Islet precursor cell (in vitro differentiated cells): Measurements from ENCODE around the gene AHCTF1.

Experiments
- DNase-seq: peaks from one replicate; pipeline ENCODE4 v3.0.0-alpha.2; 2018

Gene AHCTF1, protein sequence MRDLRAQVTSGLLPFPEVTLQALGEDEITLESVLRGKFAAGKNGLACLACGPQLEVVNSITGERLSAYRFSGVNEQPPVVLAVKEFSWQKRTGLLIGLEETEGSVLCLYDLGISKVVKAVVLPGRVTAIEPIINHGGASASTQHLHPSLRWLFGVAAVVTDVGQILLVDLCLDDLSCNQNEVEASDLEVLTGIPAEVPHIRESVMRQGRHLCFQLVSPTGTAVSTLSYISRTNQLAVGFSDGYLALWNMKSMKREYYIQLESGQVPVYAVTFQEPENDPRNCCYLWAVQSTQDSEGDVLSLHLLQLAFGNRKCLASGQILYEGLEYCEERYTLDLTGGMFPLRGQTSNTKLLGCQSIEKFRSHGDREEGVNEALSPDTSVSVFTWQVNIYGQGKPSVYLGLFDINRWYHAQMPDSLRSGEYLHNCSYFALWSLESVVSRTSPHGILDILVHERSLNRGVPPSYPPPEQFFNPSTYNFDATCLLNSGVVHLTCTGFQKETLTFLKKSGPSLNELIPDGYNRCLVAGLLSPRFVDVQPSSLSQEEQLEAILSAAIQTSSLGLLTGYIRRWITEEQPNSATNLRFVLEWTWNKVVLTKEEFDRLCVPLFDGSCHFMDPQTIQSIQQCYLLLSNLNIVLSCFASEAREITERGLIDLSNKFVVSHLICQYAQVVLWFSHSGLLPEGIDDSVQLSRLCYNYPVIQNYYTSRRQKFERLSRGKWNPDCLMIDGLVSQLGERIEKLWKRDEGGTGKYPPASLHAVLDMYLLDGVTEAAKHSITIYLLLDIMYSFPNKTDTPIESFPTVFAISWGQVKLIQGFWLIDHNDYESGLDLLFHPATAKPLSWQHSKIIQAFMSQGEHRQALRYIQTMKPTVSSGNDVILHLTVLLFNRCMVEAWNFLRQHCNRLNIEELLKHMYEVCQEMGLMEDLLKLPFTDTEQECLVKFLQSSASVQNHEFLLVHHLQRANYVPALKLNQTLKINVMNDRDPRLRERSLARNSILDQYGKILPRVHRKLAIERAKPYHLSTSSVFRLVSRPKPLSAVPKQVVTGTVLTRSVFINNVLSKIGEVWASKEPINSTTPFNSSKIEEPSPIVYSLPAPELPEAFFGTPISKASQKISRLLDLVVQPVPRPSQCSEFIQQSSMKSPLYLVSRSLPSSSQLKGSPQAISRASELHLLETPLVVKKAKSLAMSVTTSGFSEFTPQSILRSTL (N-terminal part only)

DNA sequence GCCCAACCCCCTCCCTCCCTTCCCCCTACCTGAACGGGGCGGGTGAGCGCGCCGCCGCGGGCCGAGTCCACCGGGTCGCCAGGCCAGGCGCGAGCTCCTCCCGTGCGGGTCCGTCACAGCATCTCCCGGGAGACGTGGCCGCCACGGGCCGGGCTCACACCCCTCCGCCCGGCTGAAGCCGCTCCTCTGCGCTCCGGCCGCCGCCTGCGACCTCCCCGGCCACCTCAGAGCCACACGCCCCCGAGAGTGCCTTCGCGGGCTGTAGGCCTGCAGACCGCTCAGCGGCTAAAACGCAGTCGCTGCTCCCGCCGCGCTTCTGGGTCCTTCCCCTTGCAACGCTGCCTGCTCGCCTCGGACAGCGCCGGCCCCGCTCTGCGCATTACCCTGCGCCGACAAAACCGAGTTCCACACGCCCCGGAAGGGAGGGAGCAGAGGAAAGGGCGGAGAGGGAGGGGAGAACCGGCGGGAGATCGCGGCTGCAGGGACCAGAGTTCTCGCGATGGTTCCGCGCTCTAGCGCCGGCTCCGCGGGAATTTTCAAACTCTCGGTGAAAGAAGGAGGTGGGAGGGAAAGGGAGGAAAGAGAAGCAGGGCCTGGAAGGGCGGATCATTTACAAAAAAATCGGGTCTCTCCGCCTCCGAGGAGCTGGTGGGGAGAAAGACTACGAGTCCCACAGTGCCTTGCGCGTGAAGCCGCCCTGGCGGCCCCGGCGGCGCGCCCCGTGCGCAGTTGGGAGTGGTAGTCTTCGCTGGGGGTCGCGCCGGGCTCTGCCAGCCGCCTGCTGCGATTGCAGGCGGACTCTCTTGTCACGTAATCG, at the start of gene AHCTF1:
AHCTF1 (minus strand) TSS at position 400 of the 817 bp plus-strand sequence. CDS start 13,578 bp downstream, outside the sequence.
- peak; percentile 99 for DNase-seq

DNA sequence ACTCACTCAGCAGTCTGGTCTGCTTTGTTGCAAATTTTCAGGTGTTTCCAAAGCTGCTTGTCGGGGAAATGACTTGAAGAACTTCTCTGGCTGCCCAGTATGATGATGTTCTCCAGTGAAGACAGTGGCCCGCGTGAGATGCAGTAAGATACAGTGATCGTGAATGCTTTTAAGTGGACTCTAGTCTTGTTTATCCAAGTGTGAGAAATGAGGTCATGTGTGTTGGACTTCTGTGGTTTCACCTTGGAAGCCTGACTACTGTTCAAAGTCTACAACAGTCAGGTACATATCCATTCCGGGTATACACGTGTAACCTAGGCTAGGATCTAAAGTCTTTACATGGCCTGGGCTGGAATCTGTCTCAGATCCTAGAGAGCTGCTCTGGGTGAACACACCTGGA, 47.0 kb upstream of the AHCTF1 start:
- DNase-seq = no peak

DNA sequence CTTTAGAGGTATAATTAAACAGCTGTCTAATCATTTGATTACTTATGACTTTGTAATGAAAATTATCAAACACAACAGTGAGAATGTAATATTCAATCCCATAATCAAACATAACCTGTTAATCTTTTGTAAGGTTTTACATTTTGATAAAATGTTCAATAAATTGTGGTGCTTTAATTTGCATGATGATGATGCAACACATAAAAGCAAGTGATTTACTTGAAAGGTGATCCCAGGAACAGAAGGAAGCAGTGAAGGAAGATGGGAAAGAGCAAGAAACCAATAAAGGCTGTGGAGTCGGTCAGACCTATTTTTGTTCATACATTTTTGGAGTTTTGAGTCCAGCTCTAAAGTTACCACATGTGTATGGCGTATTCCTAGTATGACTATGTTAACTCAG, 46.5 kb upstream of the AHCTF1 start:
- no peak for DNase-seq

DNA sequence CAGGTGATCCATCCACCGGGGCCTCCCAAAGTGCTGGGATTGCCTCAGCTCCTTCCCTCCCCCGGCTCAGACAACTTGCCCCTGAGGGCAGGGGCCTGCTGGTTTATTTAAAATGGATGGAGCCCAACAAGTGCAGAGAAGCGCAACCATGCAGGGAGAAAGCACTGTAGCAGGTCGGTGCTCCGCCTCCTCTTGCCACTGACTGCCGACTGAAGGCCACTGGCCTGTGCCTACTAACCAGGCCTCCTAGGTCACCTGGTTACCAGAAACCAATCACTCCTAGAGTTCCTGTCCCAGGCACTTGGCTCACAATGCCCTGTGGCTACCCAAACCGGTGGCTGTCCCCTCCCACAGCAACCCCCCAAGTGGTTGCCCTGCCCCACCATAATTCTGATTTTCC, 40.2 kb upstream of the AHCTF1 start:
- DNase-seq = no peak

DNA sequence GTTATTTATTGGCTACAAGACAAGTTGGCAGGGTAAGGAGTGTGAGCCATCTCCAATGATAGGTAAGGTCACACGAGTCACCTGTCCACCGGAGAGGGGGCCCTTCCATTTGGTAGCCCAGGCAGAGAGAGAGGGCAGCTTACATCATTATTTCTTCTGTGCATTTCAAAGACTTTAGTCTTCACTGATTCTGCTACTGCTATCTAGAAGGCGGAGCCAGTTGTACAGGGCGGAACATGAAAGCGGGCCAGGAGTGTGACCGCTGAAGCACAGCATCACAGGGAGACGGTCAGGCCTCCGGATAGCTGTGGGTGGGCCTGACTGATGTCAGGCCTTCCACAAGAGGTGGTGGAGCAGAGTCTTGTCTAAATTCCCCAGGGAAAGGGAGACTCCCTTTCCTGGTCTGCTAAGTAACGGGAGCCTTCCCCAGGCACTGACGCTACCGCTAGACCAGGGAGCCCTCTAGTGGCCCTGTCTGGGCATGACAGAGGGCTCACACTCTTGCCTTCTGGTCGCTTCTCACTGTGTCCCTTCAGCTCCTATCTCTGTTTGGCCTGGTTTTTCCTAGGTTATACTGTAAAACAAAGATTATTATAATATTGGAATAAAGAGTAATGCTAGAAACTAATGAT, 39.5 kb upstream of the AHCTF1 start:
- DNase-seq = peak; percentile 66

DNA sequence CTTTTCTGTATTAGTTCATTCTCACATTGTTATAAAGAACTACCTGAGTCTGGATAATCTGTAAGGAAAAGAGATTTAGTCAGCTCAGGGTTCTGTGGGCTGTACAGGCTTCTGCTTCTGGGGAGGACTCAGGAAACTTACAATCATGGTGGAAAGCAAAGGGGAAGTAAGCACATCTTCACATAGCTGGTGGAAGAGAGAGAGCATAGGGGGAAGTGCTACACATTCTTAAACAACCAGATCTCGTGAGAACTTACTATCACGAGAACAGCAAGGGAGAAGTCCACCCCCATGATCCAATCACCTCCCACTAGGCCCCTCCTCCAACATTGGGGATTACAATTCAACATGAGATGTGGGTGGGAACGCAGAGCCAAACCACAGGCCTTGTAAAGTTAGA, 37.9 kb upstream of the AHCTF1 start:
- no peak for DNase-seq

DNA sequence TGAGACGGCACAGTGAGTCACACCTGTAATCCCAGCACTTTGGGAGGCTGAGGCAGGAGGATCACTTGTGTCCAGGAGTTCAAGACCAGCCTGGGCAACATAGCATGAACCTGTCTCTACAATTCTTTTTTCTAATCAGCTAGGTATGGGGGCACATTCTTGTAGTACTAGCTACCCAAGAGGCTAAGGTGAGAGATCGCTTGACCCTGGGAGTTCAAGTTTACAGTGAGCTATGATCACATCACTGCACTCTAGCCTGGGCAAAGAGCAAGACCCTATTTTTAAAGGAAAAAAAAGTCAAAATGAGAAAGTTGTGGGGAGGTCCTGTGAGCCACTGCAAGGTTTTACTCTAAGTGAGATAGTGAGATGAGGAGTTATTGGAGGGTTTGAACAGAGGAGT, 34.8 kb upstream of the AHCTF1 start:
- DNase-seq = no peak

DNA sequence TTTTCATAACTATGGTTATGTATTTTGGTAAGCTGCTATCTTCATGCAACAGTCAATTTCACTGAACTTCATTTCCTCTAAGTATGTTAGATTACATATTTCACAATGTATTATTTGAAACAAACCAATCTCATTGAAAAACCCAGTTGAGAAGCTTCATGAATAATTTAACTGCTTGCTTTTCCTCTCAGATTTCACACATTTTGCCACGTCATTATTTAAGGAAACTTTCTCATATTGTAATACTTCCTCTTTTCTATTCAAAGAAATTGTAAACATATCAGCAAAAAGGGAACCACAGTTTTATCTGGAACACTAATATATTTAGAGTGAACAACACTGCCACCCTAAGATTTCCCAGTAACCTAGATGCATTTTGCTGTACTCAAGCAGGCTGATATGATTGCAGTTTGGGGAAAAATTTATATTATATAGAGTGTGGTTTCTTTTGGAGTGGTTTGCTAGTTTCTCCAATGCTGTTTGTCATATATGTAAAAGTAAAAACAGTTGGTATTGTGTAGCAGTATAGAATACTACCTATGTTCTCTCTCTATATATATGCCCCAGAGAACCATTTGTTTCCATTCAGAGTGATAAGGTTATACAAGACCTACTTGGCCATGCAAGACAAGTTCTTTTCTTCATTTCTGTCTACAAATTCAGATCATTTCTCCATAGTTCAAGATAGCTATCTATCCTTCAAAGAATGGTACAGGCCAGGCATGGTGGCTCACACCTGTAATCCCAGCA, 28.4 kb upstream of the AHCTF1 start:
- DNase-seq = no peak

DNA sequence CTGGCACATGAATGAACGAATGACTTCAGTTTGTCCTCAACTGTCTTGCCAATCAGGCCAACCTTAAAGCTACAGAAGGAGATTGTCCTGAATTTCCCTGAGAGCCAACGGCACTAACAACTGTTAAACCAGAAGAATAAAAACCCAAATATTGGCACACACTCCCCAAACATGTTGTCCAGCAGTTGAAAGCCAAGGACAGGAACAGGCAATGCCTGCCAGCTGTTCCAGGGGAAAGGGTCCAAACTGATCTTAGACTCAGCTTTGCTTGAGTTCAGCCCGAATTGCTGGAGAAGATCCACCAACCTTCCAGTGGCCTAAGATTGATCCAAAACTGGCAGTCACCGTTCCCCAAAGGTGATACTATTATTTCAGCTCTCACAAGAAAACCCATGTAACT, 22.4 kb upstream of the AHCTF1 start:
- no peak for DNase-seq

DNA sequence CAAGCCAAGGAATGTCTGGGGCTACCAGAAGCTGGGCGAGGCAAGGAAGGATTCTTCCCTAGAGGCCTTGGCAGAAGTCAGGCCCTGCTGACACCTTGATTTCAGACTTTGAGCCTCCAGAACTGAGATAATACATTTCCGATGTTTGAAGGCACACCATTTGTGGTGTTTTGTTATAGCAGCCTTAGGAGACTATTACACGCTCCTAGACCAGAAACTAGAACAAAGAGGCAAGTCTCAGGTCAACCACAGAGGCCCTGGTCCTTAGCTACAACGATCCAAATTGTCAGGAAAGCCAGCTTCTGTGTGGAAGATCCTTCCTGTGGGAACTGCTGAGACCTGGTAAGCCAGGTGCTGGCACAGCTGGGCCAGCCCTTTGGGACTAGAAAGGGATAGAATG, 19.7 kb upstream of the AHCTF1 start:
- no peak for DNase-seq

DNA sequence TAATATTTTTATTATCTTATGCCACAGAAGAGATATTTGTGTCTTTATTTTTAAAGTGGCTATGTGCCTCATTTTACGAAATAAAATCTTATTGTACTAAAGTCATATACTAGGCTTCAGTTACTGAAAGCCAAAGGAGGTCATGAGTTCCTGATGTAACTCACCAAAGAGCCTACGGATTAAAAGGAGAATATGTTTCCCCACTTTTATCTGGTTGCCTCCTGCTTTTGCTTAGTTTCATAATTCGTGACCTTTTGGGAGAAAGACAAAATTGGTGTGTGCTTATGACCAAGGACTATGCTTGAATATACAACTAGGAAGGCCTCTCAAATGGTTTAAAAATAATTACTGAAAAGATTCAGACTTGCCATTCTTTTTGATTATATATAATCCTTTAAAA, 18.2 kb upstream of the AHCTF1 start:
- no peak for DNase-seq

DNA sequence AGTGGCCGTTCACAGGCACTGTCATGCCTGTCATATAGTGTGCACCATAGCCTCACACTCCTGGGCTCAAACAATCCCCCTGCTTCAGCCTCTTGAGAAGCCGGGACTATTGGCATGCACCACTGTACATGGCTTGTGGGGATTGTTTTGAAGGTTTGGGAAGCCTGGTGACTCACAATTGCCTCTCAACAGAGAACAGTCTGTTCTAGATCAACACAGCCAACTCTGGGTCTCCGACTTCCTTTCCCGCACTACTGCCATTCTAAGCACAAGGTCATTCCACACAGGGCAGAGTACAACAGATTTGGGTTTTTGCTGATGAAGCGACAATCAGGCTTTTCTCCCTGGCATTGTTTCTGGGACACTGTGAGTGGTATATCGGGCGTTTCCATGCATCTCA, 15.5 kb upstream of the AHCTF1 start:
- peak; percentile 92 for DNase-seq

DNA sequence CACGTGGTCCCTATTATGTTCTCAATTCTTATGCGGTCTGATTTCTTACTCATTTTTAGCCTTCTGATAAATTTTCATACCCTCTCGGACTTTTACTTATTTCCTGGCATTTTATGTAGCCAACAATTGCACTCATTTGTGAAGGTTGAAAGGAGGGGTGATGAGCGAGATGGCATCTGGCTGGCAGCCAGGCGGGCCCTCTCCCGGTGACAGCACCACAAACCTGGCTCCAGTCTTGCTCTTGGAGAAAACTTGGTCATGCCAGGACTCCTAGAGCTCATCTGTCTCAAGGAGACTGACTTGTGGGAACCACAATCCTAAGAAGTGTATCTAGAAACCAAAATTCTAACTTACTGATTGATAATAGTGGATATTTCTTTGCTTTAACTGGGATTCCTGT, 14.6 kb upstream of the AHCTF1 start:
- no peak for DNase-seq

DNA sequence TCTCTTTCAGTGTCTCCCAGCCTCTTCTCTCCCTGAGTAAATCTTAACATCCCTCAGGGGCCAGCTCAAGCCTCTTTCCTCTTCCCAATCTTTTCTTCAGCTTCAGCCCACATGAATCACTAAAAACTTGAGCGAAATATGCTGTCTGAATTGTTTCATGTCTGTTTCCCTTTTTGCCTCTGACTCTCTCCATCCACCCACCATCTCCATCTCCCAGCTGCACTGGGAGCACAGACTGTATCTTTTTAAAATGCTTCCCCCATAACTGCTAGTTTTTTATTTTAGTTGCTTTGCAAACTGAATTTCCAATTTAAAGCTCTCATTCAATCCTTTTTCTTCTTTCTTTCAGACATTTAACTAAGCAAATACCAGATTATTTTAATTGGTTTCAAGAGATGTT, 3.0 kb upstream of the AHCTF1 start:
- no peak for DNase-seq

DNA sequence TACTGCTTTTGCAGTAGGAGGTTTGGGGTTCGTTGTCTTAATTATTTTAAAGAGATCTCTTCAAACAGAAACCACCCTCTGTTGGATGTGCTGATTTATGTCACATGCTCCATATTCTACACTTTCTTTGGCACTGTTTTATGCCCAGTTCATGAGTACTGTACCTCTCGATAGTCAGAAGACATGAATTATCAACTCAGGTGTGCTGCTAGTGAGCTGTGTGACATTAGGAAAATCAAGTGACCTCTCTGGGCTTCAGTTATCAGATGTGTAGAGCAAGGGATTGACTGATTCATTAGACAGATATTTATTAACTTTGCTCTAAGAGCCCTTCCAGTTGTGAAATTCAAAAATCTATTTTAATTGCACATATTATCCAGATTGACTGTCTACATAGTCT, 2.1 kb upstream of the AHCTF1 start:
- no peak for DNase-seq

DNA sequence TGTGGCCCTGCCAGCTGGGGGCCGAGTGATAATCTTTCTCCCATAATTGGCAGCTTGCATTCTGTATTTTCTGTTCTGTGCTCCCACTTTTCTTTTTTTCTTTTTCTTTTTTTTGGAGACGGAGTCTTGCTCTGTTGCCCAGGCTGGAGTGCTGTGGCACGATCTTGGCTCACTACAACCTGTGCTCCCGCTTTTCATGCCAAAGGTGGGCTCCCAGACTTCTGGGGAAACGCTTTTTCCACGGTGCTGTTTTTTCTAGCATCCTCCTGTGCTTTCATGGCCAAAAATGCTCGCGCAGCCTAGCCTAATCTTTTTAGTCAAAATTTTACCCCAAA, 585 bp upstream of the AHCTF1 start:
- DNase-seq = no peak

DNA sequence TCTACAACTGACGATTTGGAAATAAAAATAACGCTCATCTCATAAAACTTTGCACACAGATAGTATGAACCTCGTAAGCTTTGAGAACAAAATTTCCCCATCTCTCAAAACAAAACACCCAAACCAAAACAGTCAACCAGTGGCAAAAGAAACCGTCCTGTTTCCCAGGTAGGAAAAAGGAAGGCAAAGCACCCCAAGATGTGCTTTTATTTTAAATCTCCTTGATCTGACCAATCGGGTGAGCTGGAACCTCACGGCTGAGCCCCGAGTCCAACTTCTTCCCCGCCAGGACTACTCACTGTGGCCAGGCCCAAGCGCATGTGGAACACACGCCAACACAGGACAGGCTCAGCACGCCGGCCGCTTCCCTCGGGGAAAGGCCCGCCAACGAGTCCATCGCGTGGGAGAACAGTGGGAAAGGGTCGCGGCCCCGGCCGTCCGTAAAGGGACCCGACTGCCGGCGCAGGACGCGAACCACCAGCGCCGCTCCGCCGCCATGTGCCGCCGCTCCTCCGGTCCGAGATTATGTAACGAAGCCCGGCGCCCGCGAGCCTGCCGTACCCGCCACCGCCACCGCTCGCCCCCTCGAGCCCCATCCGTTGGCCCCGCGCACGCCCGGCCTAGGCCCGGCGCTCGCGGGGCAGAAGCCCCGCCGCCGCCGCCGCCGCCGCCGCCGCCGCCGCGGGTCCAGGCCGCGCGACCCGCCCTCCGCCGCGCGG, 759 bp downstream of the AHCTF1 start:
- DNase-seq = peak; percentile 69

DNA sequence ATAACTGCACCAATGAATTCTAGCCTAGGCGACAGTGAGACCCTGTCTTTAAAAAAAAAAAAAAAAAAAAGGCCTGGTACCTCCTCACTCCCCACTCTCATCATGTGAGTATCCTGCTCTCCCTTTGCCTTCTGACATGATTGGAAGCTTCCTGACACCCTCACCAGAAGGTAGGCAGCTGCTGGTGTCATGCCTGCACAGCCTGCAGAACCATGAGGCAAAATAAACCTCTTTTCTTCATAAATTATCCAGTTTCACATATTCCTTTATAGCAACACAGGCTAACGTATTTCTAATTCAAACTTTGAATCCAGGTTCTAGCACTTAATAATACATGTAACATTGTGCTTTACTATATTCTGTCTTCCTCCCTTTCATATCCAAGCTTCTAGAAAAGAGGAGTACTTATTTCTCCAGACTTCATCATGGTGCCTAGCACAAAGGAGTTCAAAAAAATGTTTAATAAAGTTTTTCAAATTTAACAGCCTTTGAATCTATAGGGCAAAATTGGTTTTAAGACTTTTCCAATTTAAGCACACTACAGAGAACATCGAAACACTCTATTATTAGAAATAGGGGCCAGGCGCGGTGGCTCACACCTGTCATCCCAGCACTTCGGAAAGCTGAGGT, 5.6 kb downstream of the AHCTF1 start:
- DNase-seq = no peak

DNA sequence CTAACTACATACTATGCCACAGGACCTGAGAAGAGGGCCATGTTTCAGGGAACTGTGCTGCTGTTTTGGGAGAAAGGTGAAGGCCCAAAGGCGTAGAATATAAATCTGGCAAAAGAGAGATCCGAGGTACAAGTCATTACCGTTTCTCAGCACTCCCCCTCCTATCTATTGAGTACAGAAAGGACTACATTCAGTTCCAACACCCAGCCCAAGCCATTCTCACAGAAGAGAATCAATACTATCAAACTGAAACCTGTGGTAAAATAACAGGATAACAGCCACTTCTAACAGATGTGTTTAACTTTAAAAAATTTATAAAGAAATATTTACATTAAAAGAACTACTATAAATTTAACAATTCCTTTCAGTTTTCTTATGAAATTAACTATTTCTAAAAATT, 7.8 kb downstream of the AHCTF1 start:
- DNase-seq = no peak

DNA sequence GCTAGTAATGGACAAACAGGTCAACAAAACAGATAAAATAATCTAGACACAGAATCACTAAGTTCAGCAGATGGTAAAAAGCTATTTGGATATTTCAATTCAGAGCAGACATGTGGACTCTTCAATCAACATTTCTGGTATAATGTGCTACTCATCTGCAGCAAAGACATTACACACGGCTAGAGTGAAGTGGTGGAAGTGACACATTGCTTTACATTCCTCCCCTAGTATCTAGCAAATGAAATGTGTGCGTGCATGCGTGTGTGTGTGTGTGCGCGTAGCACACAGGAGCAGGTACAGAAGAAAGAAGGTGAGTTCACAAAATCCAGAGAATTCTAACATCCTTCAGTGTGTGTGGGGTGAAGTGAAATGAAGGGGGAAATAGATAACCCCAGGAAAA, 8.3 kb downstream of the AHCTF1 start:
- no peak for DNase-seq
